ENCODE results near the gene SELENOK. TPM values are rescaled to one million over a fixed set of nuclear protein-coding genes. Genes with fewer than 3 reads are reported as not detected.

SELENOK gene
- total and polyA plus RNA-seq, 2 of the 13 experiments (the other 11 are each of a cell fraction or from before 2014, with no cell fraction given): 67.0 to 81.0 TPM

DNA sequence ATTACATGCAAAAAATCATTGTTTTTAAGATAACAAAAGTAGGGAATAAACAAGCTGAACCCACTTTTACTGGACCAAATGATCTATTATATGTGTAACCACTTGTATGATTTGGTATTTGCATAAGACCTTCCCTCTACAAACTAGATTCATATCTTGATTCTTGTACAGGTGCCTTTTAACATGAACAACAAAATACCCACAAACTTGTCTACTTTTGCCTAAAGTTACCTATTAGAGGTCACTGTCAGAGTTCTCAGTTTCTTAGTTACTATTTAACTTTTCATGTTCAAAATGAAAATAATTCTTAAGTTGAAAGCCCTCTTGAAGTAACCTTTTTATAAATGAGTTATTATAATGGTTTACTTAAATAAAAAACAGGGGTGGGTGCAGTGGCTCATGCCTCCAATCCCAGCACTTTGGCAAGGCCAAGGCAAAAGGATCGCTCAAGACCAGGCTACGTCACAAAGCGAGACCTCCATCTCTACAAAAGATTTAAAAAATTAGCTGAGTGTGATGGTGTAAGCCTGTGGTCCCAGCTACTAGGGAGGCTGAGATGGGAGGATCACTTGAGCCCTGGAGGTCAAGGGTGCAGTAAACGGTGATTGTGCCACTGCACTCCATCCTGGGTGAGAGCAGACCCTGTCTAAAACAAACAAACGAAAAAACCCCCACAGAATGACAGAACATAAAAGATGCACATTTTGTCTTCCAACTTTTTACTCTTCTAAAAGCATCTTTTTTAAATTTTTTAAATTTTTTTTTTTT is 25.7 kb downstream of the SELENOK start:
- no peak for DNase-seq (ENCODE audit: low spot score)
- BruUV-seq (replicated peaks): no TSS peak
- no peaks in the 10 kb centered on the region for H3K9me3 ChIP-seq (ENCODE audit: low read length)
- H3K4me1 ChIP-seq (ENCODE audit: insufficient read depth, low read length): peaks cover 28% of the 10 kb centered on the region
- H4K20me1 ChIP-seq (ENCODE audit: insufficient read depth, low read length): no peaks in the 10 kb centered on the region
- H3K27me3 ChIP-seq (ENCODE audit: control insufficient read depth in 1 of 2, insufficient read depth in 2 of 2, low read length in 2 of 2): no peaks in the 10 kb centered on the region
- H3K36me3 ChIP-seq (replicated peaks in 1 of 2; ENCODE audit: control insufficient read depth in 1 of 2, insufficient read depth in 2 of 2, low read length in 2 of 2): peaks cover 18 to 37% of the 10 kb centered on the region in 2 experiments
- intact Hi-C loops (cut with micrococcal nuclease; ENCODE audit: unreplicated experiment): no loop called here
- POLR2A ChIA-PET: interaction anchor here (1.4 kb wide), 1 partner anchor 21 kb away, joined by 6 read pairs; no protein-coding TSS in a partner anchor
- CTCF ChIA-PET (ENCODE audit: low intra/inter-chr PET ratio, low total read pairs): no interaction called here
- in situ Hi-C loops (cut with HindIII; ENCODE audit: extremely low pct_ligation_motif_present, low pct_unique_long_range_greater_than_20kb): no loop called here
- no peak overlapping the region for H3K27ac ChIP-seq (ENCODE audit: extremely low read length, insufficient read depth, low read length)
- TF ChIP-seq, protein P1, sequence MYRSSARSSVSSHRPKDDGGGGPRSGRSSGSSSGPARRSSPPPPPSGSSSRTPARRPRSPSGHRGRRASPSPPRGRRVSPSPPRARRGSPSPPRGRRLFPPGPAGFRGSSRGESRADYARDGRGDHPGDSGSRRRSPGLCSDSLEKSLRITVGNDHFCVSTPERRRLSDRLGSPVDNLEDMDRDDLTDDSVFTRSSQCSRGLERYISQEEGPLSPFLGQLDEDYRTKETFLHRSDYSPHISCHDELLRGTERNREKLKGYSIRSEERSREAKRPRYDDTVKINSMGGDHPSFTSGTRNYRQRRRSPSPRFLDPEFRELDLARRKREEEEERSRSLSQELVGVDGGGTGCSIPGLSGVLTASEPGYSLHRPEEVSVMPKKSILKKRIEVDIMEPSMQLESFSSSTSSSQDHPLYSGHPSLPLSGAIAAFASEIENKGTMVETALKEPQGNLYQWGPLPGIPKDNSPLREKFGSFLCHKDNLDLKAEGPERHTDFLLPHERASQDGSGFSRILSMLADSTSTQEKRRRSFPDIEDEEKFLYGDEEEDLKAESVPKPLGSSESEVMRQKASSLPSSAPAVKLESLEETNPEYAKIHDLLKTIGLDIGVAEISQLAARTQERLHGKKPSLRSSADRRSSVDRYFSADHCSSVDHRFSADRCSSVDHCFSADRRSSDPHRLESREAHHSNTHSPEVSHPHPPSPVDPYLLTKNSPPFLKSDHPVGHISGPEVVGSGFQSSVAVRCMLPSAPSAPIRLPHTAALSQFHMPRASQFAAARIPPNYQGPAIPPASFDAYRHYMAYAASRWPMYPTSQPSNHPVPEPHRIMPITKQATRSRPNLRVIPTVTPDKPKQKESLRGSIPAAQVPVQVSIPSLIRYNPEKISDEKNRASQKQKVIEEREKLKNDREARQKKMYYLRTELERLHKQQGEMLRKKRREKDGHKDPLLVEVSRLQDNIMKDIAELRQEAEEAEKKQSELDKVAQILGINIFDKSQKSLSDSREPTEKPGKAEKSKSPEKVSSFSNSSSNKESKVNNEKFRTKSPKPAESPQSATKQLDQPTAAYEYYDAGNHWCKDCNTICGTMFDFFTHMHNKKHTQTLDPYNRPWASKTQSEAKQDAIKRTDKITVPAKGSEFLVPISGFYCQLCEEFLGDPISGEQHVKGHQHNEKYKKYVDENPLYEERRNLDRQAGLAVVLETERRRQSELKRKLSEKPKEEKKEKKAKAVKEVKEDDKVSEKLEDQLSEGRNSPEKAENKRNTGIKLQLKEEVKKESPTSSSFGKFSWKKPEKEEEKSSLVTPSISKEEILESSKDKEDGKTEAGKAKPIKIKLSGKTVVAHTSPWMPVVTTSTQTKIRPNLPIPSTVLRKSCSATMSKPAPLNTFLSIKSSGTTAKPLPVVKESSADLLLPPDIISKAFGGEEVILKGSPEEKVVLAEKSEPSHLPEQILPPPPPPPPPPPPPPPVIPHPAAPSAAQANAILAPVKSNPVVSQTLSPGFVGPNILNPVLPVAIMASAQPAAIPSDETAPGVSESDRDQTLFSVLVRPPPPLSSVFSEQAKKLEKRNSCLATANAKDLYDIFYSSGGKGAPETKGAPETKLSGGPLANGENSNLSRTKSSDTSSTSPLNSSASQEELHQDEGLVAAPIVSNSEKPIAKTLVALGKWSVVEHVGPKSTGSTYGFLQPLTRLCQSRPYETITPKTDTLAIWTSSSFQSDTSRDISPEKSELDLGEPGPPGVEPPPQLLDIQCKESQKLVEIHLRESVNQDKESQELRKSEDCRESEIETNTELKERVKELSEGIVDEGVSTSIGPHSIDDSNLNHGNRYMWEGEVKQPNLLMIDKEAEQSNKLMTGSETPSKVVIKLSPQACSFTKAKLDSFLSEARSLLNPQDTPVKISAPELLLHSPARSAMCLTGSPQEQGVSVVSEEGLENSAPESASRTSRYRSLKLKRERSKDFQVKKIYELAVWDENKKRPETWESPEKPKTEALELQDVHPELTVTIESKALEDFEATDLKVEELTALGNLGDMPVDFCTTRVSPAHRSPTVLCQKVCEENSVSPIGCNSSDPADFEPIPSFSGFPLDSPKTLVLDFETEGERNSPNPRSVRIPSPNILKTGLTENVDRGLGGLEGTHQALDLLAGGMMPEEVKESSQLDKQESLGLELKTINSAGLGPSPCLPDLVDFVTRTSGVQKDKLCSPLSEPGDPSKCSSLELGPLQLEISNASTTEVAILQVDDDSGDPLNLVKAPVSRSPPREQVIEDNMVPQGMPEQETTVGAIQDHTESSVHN (CRISPR knock-in tag; IDR thresholded peaks at IDR 0.05): no peak
- no peak for TF ChIP-seq SMARCC2 (IDR thresholded peaks at IDR 0.05)
- TF ChIP-seq KDM5B (CRISPR knock-in tag; IDR thresholded peaks at IDR 0.05; ENCODE audit: borderline replicate concordance): no peak
- peak; percentile 49; the same call in 1 of the 2 replicates for TF ChIP-seq POLR2G (IDR thresholded peaks at IDR 0.05; ENCODE audit: low read depth, low read length)
- no peak for TF ChIP-seq TCF7 (IDR thresholded peaks at IDR 0.05; ENCODE audit: low read depth)
- TF ChIP-seq, protein P2, sequence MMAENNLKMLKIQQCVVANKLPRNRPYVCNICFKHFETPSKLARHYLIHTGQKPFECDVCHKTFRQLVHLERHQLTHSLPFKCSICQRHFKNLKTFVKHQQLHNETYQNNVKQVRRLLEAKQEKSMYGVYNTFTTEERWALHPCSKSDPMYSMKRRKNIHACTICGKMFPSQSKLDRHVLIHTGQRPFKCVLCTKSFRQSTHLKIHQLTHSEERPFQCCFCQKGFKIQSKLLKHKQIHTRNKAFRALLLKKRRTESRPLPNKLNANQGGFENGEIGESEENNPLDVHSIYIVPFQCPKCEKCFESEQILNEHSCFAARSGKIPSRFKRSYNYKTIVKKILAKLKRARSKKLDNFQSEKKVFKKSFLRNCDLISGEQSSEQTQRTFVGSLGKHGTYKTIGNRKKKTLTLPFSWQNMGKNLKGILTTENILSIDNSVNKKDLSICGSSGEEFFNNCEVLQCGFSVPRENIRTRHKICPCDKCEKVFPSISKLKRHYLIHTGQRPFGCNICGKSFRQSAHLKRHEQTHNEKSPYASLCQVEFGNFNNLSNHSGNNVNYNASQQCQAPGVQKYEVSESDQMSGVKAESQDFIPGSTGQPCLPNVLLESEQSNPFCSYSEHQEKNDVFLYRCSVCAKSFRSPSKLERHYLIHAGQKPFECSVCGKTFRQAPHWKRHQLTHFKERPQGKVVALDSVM (CRISPR knock-in tag; IDR thresholded peaks at IDR 0.05): peak; percentile 91
- TF ChIP-seq POLR2A (IDR thresholded peaks at IDR 0.05; ENCODE audit: insufficient read depth in 1 of 2, low read depth in 2 of 2, low read length in 2 of 2): peak in 1 of 2 experiments; percentile 23; a peak in 1 of 4 replicates
- no peak for TF ChIP-seq ZNF777 (CRISPR knock-in tag; IDR thresholded peaks at IDR 0.05)
- no peak for TF ChIP-seq TOE1 (CRISPR knock-in tag; IDR thresholded peaks at IDR 0.05)
- no peak for TF ChIP-seq RFXANK (CRISPR knock-in tag; IDR thresholded peaks at IDR 0.05)
- no peak for TF ChIP-seq SP2 (CRISPR knock-in tag; IDR thresholded peaks at IDR 0.05)
- TF ChIP-seq FOXK1 (CRISPR knock-in tag; IDR thresholded peaks at IDR 0.05; ENCODE audit: borderline replicate concordance, low read depth): no peak
- TF ChIP-seq POLR2AphosphoS5 (IDR thresholded peaks at IDR 0.05; ENCODE audit: low read depth, low read length): peak; percentile 20
- TF ChIP-seq KLF12 (CRISPR knock-in tag; IDR thresholded peaks at IDR 0.05; ENCODE audit: borderline replicate concordance): no peak
- TF ChIP-seq ZNF670 (CRISPR knock-in tag; IDR thresholded peaks at IDR 0.05; ENCODE audit: borderline replicate concordance): no peak
- peak; percentile 48 for TF ChIP-seq RBM22 (optimal IDR thresholded peaks at IDR 0.05; ENCODE audit: low read length)
- ATAC-seq: no peak; the same call in 2 of the 3 replicates
- no peaks in the 10 kb centered on the region for H3K79me2 ChIP-seq (ENCODE audit: insufficient read depth, low read length)
- H3K4me2 ChIP-seq (ENCODE audit: low read depth, low read length): no peak overlapping the region
- FAIRE-seq: no peak
- 87% methylated on average over 5 of the region's 5 CpGs for WGBS (ENCODE audit: low lambda C conversion rate)
- no peak overlapping the region for H3K9ac ChIP-seq (ENCODE audit: insufficient read depth, low read depth, low read length)
- H2AFZ ChIP-seq (ENCODE audit: low read length): no peak overlapping the region
- H3K4me3 ChIP-seq (replicated peaks in 1 of 3; ENCODE audit: insufficient read depth in 1 of 3, low read depth in 2 of 3, low read length in 3 of 3): no peak overlapping the region
